ENCODE measurements around the gene HIPK2. TPM values are rescaled to one million over a fixed set of nuclear protein-coding genes. Genes with fewer than 3 reads are reported as not detected.

HIPK2 gene
- total and polyA plus RNA-seq, 10 of the 15 experiments (the other 5 are each of a cell fraction or from before 2014, with no cell fraction given): 1.7 to 39.0 (median 9.4) TPM

DNA sequence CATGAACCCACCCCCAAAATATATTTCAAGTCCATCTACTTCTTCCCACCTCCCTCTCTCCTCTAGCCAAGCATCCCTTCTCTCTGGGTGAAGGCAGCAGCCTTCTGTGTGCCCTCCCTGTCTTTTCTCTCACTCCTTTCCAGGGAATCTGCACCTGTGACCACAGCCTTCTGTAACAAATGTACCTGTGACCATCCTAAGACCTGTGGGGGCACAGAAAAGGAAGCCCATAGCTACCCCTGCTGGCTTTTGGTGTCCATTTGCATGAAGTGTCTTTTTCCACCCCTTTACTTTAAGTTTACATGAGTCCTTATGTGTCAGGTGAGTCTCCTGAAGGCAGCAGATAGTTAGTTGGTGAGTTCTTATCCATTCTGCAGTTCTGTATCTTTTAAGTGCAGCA lies 49.2 kb upstream of the HIPK2 start:
- H4K20me1 ChIP-seq (ENCODE audit: control insufficient read depth, insufficient read depth): no peaks in the 10 kb centered on the region
- H3K36me3 ChIP-seq (ENCODE audit: control insufficient read depth in 2 of 2, insufficient read depth in 2 of 2, low read length in 1 of 2): no peaks in the 10 kb centered on the region
- no peak overlapping the region for H3K4me2 ChIP-seq (ENCODE audit: control insufficient read depth, insufficient read depth)
- ATAC-seq (peak; percentile 8; the same call in 1 of the 3 replicates), FAIRE-seq (no peak), DNase-seq (ENCODE audit: low read depth, low spot score) (no peak)
- no peak overlapping the region for H3K27ac ChIP-seq (ENCODE audit: control insufficient read depth, insufficient read depth)
- H3K4me1 ChIP-seq (ENCODE audit: control insufficient read depth, insufficient read depth, low read length): peaks cover 26% of the 10 kb centered on the region
- no peak overlapping the region for H3K4me3 ChIP-seq
- H3K9ac ChIP-seq (ENCODE audit: control insufficient read depth, insufficient read depth, low read length): no peak overlapping the region
- peaks cover 2% of the 10 kb centered on the region; the same call in 1 of the 2 replicates for H3K79me2 ChIP-seq (ENCODE audit: control insufficient read depth, insufficient read depth, low read length)
- no peak overlapping the region for H2AFZ ChIP-seq (ENCODE audit: control insufficient read depth, low read depth, low read length)
- in situ Hi-C loops (cut with MboI) (no loop called here), intact Hi-C loops (cut with micrococcal nuclease; ENCODE audit: unreplicated experiment) (loop anchor here (2.0 to 5.0 kb wide), 2 partner anchors 175 to 180 kb away; no protein-coding TSS in a partner anchor)
- H3K9me3 ChIP-seq (replicated peaks; ENCODE audit: control insufficient read depth, insufficient read depth, low read length): no peaks in the 10 kb centered on the region
- no TSS peak for BruUV-seq (replicated peaks)
- RAD21 ChIA-PET (ENCODE audit: unreplicated experiment): interaction anchor here (0.6 to 2.6 kb wide), 4 partner anchors 90 to 194 kb away, joined by 3 to 12 read pairs (median 4); no protein-coding TSS in a partner anchor
- SMC1A ChIA-PET (ENCODE audit: uncharacterized antibody, unreplicated experiment): interaction anchor here (1.0 to 3.8 kb wide), 4 partner anchors 29 to 225 kb away, joined by 3 to 38 read pairs (median 4); no protein-coding TSS in a partner anchor
- peaks cover 0 to 1% of the 10 kb centered on the region in 2 experiments; a peak in 1 of 4 replicates for H3K27me3 ChIP-seq (replicated peaks in 1 of 2; ENCODE audit: control insufficient read depth in 2 of 2, insufficient read depth in 2 of 2, low read length in 1 of 2)
- POLR2A ChIA-PET: no interaction called here
- CTCF ChIA-PET: interaction anchor here (1.7 to 4.7 kb wide), 3 partner anchors 180 to 393 kb away, joined by 6 to 52 read pairs (median 14); no protein-coding TSS in a partner anchor
- TF ChIP-seq RAD21 (IDR thresholded peaks at IDR 0.05; ENCODE audit: insufficient read depth, low read depth, low read length): peak; percentile 73
- no peak for TF ChIP-seq CREM (IDR thresholded peaks at IDR 0.05; ENCODE audit: low read depth)
- TF ChIP-seq, protein P1, sequence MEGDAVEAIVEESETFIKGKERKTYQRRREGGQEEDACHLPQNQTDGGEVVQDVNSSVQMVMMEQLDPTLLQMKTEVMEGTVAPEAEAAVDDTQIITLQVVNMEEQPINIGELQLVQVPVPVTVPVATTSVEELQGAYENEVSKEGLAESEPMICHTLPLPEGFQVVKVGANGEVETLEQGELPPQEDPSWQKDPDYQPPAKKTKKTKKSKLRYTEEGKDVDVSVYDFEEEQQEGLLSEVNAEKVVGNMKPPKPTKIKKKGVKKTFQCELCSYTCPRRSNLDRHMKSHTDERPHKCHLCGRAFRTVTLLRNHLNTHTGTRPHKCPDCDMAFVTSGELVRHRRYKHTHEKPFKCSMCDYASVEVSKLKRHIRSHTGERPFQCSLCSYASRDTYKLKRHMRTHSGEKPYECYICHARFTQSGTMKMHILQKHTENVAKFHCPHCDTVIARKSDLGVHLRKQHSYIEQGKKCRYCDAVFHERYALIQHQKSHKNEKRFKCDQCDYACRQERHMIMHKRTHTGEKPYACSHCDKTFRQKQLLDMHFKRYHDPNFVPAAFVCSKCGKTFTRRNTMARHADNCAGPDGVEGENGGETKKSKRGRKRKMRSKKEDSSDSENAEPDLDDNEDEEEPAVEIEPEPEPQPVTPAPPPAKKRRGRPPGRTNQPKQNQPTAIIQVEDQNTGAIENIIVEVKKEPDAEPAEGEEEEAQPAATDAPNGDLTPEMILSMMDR (IDR thresholded peaks at IDR 0.05 in 2 of 3, conservative IDR thresholded peaks at IDR 0.05 in 1 of 3; ENCODE audit: control insufficient read depth in 2 of 3, extremely low read depth in 1 of 3, insufficient read depth in 1 of 3, low read depth in 3 of 3, low read length in 3 of 3): peak; percentile 16 to 32 (median 26); a peak in 3 of 6 replicates
- no peak for TF ChIP-seq SUPT20H (IDR thresholded peaks at IDR 0.05; ENCODE audit: borderline replicate concordance, control insufficient read depth, low read depth, low read length)
- no peak for TF ChIP-seq JUNB (IDR thresholded peaks at IDR 0.05)
- TF ChIP-seq MYC (IDR thresholded peaks at IDR 0.05; ENCODE audit: insufficient read depth, insufficient read length, insufficient replicate concordance, low read length, severe bottlenecking): no peak
- no peak for TF ChIP-seq ZBED1 (IDR thresholded peaks at IDR 0.05; ENCODE audit: borderline replicate concordance)
- no peak for TF ChIP-seq MEF2B (IDR thresholded peaks at IDR 0.05; ENCODE audit: partially characterized antibody, poor library complexity, severe bottlenecking)
- no peak for TF ChIP-seq ASH2L (IDR thresholded peaks at IDR 0.05; ENCODE audit: borderline replicate concordance, low read depth)
- no peak for TF ChIP-seq SRF (IDR thresholded peaks at IDR 0.05; ENCODE audit: low read depth in 2 of 2, low read length in 2 of 2)
- TF ChIP-seq ZNF217 (IDR thresholded peaks at IDR 0.05): no peak
- peak; percentile 34; the same call in 1 of the 2 replicates for TF ChIP-seq SMC3 (IDR thresholded peaks at IDR 0.05; ENCODE audit: borderline replicate concordance, low read length)
- no peak for TF ChIP-seq TCF3 (IDR thresholded peaks at IDR 0.05; ENCODE audit: borderline replicate concordance, insufficient read depth, low read depth, low read length)
- no peak for TF ChIP-seq CEBPB (IDR thresholded peaks at IDR 0.05; ENCODE audit: borderline replicate concordance in 1 of 2, low read depth in 2 of 2, low read length in 2 of 2)
- TF ChIP-seq ATF7 (IDR thresholded peaks at IDR 0.05; ENCODE audit: low read depth): no peak
- TF ChIP-seq POU2F2 (IDR thresholded peaks at IDR 0.05; ENCODE audit: borderline replicate concordance, low read depth, low read length): 0 out of 3 replicates have a peak, but pooled peaks have one; percentile 28
- no peak for TF ChIP-seq CREB1 (IDR thresholded peaks at IDR 0.05; ENCODE audit: low read depth)
- TF ChIP-seq CBFB (IDR thresholded peaks at IDR 0.05; ENCODE audit: low read depth): no peak
- no peak for TF ChIP-seq HCFC1 (IDR thresholded peaks at IDR 0.05; ENCODE audit: low read length)
- TF ChIP-seq BMI1 (IDR thresholded peaks at IDR 0.05; ENCODE audit: borderline replicate concordance): no peak
- TF ChIP-seq, protein P2, sequence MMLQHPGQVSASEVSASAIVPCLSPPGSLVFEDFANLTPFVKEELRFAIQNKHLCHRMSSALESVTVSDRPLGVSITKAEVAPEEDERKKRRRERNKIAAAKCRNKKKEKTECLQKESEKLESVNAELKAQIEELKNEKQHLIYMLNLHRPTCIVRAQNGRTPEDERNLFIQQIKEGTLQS (IDR thresholded peaks at IDR 0.05; ENCODE audit: borderline replicate concordance, extremely low read depth, low read depth, low read length): no peak

Data from GM12878 (cell line).